Activated CD8-positive, alpha-beta T cell treated with anti-CD3 and anti-CD28 coated beads for 36 hours (primary cell): ENCODE results near the gene BAIAP3. TPM values are rescaled to one million over a fixed set of nuclear protein-coding genes. Genes with fewer than 3 reads are reported as not detected.
A peak's percentile ranks its signal among the peaks of the same experiment; 100 is the strongest.

ENCODE experiments used
- ATAC-seq: fragments of 200-7000 bp; cut with Tn5 transposase; one replicate; pipeline ENCODE4 v1.10.0; 2021; ENCODE audit warnings: mild to moderate bottlenecking, moderate library complexity
- CTCF ChIA-PET: fragments of 350-600 bp; sonication (Branson Sonifier 250); formaldehyde crosslinking; loops from one replicate; lab custom pipeline; 2021; ENCODE audit warnings: antibody characterized with exemption; lab: Charles Lee
- POLR2A ChIA-PET: fragments of 350-600 bp; sonication (Branson Sonifier 250); formaldehyde crosslinking; loops from one replicate; lab custom pipeline; 2021; ENCODE audit warnings: antibody characterized with exemption; lab: Charles Lee
- DNase-seq: peaks from one replicate; pipeline ENCODE4 v3.0.0-alpha.2; 2020
- H3K27ac Mint-ChIP-seq: one replicate; pipeline ENCODE4 v1.8.0; 2021; ENCODE audit warnings: mild to moderate bottlenecking, mixed read lengths
- H3K27me3 Mint-ChIP-seq: one replicate; pipeline ENCODE4 v1.8.0; 2021; ENCODE audit warnings: mixed read lengths
- H3K36me3 Mint-ChIP-seq: one replicate; pipeline ENCODE4 v1.8.0; 2021; ENCODE audit warnings: low read depth, mixed read lengths
- H3K4me1 Mint-ChIP-seq: one replicate; pipeline ENCODE4 v1.8.0; 2021; ENCODE audit warnings: low read depth, mixed read lengths
- H3K4me3 Mint-ChIP-seq: one replicate; pipeline ENCODE4 v1.8.0; 2021; ENCODE audit warnings: mild to moderate bottlenecking, moderate library complexity, mixed read lengths
- H3K9me3 Mint-ChIP-seq: one replicate; pipeline ENCODE4 v1.8.0; 2021; ENCODE audit warnings: mixed read lengths
- intact Hi-C: fragments of 100-400 bp; cut with micrococcal nuclease; formaldehyde crosslinking; loops from one replicate; pipeline ENCODE4 v1.10.0; 2022
- total RNA-seq, 2 experiments: library from RNA; stranded (reverse); gene quantifications; one replicate each; pipeline ENCODE4 v1.2.3, GENCODE V29; 2021
- TF ChIP-seq, protein P1 (sequence below): fragments of 200-600 bp; IDR thresholded peaks from one replicate; pipeline ENCODE4 v1.8.0; 2022; ENCODE audit warnings: antibody characterized with exemption, mild to moderate bottlenecking

Gene BAIAP3
- total RNA-seq, 2 experiments from 2014 or later, result 0.27 to 0.68 TPM

DNA sequence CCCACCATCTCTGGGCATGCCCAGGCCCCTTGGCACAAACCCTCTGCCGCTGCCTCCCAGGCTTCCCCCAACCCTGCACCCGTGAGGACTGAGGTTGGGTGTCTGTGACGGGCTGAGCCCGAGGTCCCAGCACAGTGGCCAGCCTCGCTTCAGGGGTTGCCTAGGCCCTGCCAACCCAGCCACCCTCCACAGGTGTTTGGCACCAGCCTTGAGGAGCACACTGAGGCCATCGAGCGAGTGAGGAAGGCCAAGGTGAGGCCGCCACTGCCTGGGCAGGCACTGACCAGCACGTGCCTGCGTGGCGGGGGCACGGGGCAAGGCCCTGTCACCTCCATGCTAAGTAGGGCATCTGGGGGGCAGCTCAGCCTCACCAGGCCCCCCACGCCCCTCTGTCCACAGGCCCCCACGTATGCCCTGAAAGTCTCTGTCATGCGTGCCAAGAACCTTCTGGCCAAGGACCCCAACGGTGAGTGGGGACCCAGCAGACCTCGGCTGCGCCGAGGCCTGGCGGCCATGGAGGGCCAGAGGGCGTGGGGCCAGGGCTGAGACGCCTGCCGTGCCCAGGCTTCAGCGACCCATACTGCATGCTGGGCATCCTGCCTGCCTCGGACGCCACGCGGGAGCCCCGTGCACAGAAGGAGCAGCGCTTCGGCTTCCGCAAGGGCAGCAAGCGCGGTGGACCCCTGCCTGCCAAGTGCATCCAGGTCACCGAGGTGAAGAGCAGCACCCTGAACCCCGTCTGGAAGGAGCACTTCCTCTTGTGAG is 7.5 kb downstream of the BAIAP3 start:
- no peaks in the 10 kb centered on the region for H3K36me3 Mint-ChIP-seq
- intact Hi-C loops, result no loop called here
- H3K4me3 Mint-ChIP-seq, result no peak overlapping the region
- ATAC-seq, result no peak
- H3K9me3 Mint-ChIP-seq, result no peaks in the 10 kb centered on the region
- ChIA-PET POLR2A (no interaction called here), CTCF (interaction anchor here (2.9 kb wide), 1 partner anchor 22 kb away, joined by 10 read pairs; no protein-coding TSS in a partner anchor)
- DNase-seq, result no peak
- TF ChIP-seq, protein P1, sequence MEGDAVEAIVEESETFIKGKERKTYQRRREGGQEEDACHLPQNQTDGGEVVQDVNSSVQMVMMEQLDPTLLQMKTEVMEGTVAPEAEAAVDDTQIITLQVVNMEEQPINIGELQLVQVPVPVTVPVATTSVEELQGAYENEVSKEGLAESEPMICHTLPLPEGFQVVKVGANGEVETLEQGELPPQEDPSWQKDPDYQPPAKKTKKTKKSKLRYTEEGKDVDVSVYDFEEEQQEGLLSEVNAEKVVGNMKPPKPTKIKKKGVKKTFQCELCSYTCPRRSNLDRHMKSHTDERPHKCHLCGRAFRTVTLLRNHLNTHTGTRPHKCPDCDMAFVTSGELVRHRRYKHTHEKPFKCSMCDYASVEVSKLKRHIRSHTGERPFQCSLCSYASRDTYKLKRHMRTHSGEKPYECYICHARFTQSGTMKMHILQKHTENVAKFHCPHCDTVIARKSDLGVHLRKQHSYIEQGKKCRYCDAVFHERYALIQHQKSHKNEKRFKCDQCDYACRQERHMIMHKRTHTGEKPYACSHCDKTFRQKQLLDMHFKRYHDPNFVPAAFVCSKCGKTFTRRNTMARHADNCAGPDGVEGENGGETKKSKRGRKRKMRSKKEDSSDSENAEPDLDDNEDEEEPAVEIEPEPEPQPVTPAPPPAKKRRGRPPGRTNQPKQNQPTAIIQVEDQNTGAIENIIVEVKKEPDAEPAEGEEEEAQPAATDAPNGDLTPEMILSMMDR, result no peak
- no peak overlapping the region for H3K27ac Mint-ChIP-seq
- peaks cover 18% of the 10 kb centered on the region for H3K4me1 Mint-ChIP-seq
- H3K27me3 Mint-ChIP-seq, result no peaks in the 10 kb centered on the region

DNA sequence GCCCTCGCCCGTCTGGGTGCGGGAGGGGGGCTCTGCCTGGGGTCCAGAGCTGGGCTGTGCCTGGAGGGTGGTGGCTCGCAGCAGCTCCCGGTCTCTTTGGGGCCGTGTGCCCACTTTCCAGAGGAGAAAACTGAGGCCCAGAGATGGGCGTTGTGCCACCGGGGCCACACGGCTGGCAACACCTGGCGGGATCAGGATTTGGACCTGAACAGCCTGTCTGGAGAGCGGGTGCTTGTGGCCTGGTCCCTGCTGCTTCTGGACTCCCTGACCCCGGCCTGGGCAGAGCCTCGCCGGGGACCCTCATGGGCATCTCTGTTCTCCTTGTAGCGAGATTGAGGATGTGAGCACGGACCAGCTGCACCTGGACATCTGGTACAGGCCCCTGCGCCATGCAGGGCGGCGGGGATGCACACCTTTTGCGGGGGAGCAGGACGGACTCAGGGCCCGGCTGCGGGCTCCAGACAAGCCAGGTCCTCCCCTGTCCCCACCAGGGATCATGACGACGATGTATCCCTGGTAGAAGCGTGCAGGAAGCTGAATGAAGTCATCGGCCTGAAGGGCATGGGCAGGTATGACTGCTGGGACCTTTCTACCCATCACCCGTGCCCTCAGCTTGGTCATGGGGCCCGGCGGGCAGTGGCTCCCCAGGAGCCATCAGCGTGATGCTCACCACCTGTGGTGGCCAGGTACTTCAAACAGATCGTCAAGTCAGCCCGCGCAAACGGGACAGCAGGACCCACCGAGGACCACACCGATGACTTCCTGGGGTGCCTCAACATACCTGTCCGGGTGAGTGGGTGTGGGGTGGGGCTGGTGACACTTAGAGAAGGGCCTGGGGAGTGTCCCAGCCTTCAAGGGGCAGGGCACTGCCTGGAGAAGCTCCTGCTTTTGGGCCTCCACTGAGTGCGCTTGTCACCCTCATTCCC is 8.3 kb downstream of the BAIAP3 start:
- TF ChIP-seq, protein P1, result no peak
- no peak for ATAC-seq
- ChIA-PET CTCF (interaction anchor here (2.9 kb wide), 1 partner anchor 22 kb away, joined by 10 read pairs; no protein-coding TSS in a partner anchor), POLR2A (interaction anchor here (0.9 to 1.7 kb wide), 5 partner anchors 9 to 38 kb away, joined by 3 to 5 read pairs (median 3); partner anchors contain the start of gene BAIAP3)
- H3K4me3 Mint-ChIP-seq, result peak overlapping the region; percentile 38
- H3K9me3 Mint-ChIP-seq, result no peaks in the 10 kb centered on the region
- no peaks in the 10 kb centered on the region for H3K27me3 Mint-ChIP-seq
- DNase-seq, result no peak
- H3K27ac Mint-ChIP-seq, result no peak overlapping the region
- H3K36me3 Mint-ChIP-seq, result no peaks in the 10 kb centered on the region
- intact Hi-C loops, result no loop called here
- H3K4me1 Mint-ChIP-seq, result peaks cover 18% of the 10 kb centered on the region

DNA sequence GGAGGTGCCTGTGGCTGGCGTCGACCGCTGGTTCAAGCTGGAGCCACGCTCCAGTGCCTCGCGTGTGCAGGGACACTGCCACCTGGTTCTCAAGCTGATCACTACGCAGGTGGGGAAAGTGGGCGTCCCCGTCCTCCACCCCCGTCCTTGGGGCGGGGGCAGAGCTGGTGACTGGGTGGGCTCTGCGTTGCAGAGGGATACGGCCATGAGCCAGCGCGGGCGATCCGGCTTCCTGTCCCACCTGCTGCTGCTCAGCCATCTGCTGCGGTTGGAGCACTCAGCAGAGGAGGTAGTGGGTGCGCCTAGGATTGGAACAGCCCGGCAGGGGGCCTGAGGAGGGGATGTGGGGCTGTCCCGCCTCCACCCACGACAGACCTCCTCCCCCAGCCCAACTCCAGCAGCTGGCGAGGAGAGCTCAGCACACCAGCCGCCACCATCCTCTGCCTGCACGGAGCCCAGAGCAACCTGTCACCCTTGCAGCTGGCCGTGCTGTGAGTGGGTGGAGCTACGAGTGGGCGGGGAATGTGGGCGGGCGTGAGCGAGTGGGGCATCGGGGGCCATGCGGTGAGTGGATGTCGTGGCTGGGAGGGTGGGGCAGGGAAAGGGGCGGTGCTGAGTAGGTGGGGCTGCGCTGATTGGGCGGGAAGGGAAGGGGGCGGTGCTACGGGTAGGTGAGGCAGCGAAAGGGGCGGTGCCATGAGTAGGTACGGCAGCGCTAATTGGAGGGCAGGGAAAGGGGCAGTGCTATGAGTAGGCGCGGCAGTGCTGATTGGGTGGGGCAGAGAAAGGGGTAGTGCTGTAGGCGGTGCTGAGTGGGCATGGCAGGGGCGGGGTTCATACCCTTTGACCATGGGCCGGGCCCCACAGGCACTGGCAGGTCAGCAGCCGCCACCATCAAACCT is 9.3 kb downstream of the BAIAP3 start:
- TF ChIP-seq, protein P1, result no peak
- Mint-ChIP-seq H3K36me3 (no peaks in the 10 kb centered on the region), H3K4me1 (peaks cover 18% of the 10 kb centered on the region), H3K4me3 (peak overlapping the region; percentile 38), H3K27ac (no peak overlapping the region), H3K9me3 (no peaks in the 10 kb centered on the region), H3K27me3 (no peaks in the 10 kb centered on the region)
- DNase-seq, result peak; percentile 96
- CTCF ChIA-PET, result interaction anchor here (2.9 kb wide), 1 partner anchor 21 kb away, joined by 10 read pairs; no protein-coding TSS in a partner anchor
- POLR2A ChIA-PET, result interaction anchor here (1.5 to 1.7 kb wide), 5 partner anchors 10 to 37 kb away, joined by 3 to 5 read pairs (median 4); partner anchors contain the start of gene BAIAP3
- peak; percentile 94 for ATAC-seq
- intact Hi-C loops, result no loop called here

DNA sequence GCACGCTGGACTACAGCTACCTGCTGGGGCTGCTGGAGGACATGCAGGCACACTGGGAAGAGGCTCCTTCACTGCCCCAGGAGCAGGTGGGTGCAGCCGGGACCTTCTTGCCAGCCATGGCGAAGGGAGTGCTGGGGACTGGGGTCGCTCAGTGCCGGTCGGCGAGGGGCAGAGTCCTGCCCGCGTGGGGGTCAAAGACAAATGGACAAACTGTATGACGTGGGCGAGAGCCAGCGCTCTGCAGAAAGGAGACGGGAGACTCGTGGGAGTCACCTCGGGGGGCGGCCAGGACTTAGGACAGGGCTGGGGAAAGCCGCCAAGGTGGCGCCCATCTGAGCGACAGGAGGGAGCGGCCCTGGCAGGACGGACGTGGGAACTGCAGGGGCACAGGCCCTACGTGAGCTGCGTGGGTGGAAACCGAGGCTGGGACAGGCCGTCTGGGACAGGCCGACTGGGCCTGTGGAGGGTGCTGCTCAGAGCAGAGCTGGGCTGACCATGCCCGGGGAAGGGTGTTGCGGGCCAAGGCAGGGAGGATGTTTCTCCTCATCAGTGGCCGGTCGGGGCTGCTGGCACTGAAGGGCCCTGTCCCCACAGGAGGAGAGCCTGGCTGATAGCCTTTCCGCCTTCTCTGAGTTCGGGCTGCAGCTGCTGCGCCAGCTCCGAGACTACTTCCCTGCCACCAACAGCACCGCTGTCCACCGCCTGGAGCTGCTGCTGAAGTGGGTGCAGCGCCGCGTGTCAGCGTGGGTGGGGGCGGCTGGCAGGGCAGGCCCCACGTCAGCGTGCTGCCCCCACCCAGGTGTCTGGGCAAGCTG is 10.2 kb downstream of the BAIAP3 start:
- intact Hi-C loops, result no loop called here
- TF ChIP-seq, protein P1, result no peak
- ChIA-PET POLR2A (interaction anchor here (1.5 to 1.7 kb wide), 3 partner anchors 17 to 35 kb away, joined by 3 to 5 read pairs (median 4); no protein-coding TSS in a partner anchor), CTCF (interaction anchor here (1.6 to 2.9 kb wide), 2 partner anchors 20 to 43 kb away, joined by 4 to 10 read pairs; no protein-coding TSS in a partner anchor)
- H3K4me1 Mint-ChIP-seq, result peaks cover 18% of the 10 kb centered on the region
- DNase-seq (no peak), ATAC-seq (no peak)
- H3K4me3 Mint-ChIP-seq, result peak overlapping the region; percentile 38
- H3K36me3 Mint-ChIP-seq, result no peaks in the 10 kb centered on the region
- H3K9me3 Mint-ChIP-seq, result no peaks in the 10 kb centered on the region
- no peak overlapping the region for H3K27ac Mint-ChIP-seq
- H3K27me3 Mint-ChIP-seq, result no peaks in the 10 kb centered on the region
